Measurements from ENCODE around the gene GATA5. TPM values are rescaled to one million over a fixed set of nuclear protein-coding genes. Genes with fewer than 3 reads are reported as not detected.

Gene GATA5
- total RNA-seq, 1 experiment from 2014 or later = not detected

- POLR2A ChIA-PET = no interaction called here
- RAD21 ChIA-PET (ENCODE audit: low non-redundant PET in 1 of 2, low total read pairs in 2 of 2, uncharacterized antibody in 2 of 2, unreplicated experiment in 2 of 2) = no interaction called here
- Histone ChIP-seq H3K4me3 (replicated peaks in 1 of 2; ENCODE audit: low read depth in 1 of 2, low read length in 2 of 2) (no peak overlapping the region), H4K20me1 (ENCODE audit: insufficient read depth) (no peaks in the 10 kb centered on the region), H2AFZ (ENCODE audit: low read depth, low read length, poor library complexity, severe bottlenecking) (no peak overlapping the region), H3K9ac (ENCODE audit: low read length) (no peak overlapping the region), H3K9me2 (ENCODE audit: insufficient read depth) (no peaks in the 10 kb centered on the region), H3K36me3 (ENCODE audit: control insufficient read depth in 1 of 2, insufficient read depth in 2 of 2, low read length in 2 of 2) (no peaks in the 10 kb centered on the region), H3K27ac (ENCODE audit: low read depth, low read length) (no peak overlapping the region), H3K27me3 (ENCODE audit: insufficient read depth, low read length) (no peaks in the 10 kb centered on the region), H3K9me3 (ENCODE audit: control insufficient read depth in 1 of 2, insufficient read depth in 1 of 2, low read depth in 1 of 2, low read length in 2 of 2) (no peaks in the 10 kb centered on the region), H3K79me2 (ENCODE audit: insufficient read depth, low read length) (no peaks in the 10 kb centered on the region), H3K4me2 (ENCODE audit: low read length) (no peak overlapping the region), H3K4me1 (ENCODE audit: control insufficient read depth in 1 of 2, insufficient read depth in 2 of 2, low read length in 2 of 2) (peaks cover 0 to 13% of the 10 kb centered on the region in 2 experiments; a peak in 2 of 4 replicates)
- ATAC-seq (no peak), DNase-seq (ENCODE audit: low read depth, low spot score) (no peak)
- intact Hi-C loops (cut with micrococcal nuclease) = no loop called here
- BruUV-seq (replicated peaks) = no TSS peak
- TF ChIP-seq, protein P1, sequence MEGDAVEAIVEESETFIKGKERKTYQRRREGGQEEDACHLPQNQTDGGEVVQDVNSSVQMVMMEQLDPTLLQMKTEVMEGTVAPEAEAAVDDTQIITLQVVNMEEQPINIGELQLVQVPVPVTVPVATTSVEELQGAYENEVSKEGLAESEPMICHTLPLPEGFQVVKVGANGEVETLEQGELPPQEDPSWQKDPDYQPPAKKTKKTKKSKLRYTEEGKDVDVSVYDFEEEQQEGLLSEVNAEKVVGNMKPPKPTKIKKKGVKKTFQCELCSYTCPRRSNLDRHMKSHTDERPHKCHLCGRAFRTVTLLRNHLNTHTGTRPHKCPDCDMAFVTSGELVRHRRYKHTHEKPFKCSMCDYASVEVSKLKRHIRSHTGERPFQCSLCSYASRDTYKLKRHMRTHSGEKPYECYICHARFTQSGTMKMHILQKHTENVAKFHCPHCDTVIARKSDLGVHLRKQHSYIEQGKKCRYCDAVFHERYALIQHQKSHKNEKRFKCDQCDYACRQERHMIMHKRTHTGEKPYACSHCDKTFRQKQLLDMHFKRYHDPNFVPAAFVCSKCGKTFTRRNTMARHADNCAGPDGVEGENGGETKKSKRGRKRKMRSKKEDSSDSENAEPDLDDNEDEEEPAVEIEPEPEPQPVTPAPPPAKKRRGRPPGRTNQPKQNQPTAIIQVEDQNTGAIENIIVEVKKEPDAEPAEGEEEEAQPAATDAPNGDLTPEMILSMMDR (IDR thresholded peaks at IDR 0.05 in 2 of 3, conservative IDR thresholded peaks at IDR 0.05 in 1 of 3; ENCODE audit: borderline replicate concordance in 1 of 3, insufficient read depth in 1 of 3, low read depth in 2 of 3, low read length in 2 of 3) = no peak
- TF ChIP-seq TCF7L2 (IDR thresholded peaks at IDR 0.05; ENCODE audit: borderline replicate concordance, extremely low read depth, insufficient read depth, insufficient read length) (no peak), YY1 (IDR thresholded peaks at IDR 0.05; ENCODE audit: extremely low read depth, insufficient replicate concordance, low read depth, low read length) (no peak), EZH2 (IDR thresholded peaks at IDR 0.05) (no peak), REST (IDR thresholded peaks at IDR 0.05; ENCODE audit: low read depth) (no peak), CBX3 (IDR thresholded peaks at IDR 0.05; ENCODE audit: low read depth) (no peak), ELF1 (IDR thresholded peaks at IDR 0.05; ENCODE audit: borderline replicate concordance, low read depth) (no peak)
- CTCF ChIA-PET = interaction anchor here (1.3 kb wide), 1 partner anchor 12 kb away, joined by 3 read pairs; no protein-coding TSS in a partner anchor
Measured at GRCh38 chr20:62511915-62512610, 36.3 kb upstream of the GATA5 start.
